GM19395 (cell line): ENCODE data around the gene EGFR.
A peak's percentile ranks its signal among the peaks of the same experiment; 100 is the strongest.

Experiments used
- ATAC-seq: cut with Tn5 transposase; IDR thresholded peaks from one replicate; pipeline ENCODE4 v1.9.1; 2021; ENCODE audit warnings: mild to moderate bottlenecking, moderate library complexity; ENCODE audit not compliant: unreplicated experiment

The EGFR gene

DNA sequence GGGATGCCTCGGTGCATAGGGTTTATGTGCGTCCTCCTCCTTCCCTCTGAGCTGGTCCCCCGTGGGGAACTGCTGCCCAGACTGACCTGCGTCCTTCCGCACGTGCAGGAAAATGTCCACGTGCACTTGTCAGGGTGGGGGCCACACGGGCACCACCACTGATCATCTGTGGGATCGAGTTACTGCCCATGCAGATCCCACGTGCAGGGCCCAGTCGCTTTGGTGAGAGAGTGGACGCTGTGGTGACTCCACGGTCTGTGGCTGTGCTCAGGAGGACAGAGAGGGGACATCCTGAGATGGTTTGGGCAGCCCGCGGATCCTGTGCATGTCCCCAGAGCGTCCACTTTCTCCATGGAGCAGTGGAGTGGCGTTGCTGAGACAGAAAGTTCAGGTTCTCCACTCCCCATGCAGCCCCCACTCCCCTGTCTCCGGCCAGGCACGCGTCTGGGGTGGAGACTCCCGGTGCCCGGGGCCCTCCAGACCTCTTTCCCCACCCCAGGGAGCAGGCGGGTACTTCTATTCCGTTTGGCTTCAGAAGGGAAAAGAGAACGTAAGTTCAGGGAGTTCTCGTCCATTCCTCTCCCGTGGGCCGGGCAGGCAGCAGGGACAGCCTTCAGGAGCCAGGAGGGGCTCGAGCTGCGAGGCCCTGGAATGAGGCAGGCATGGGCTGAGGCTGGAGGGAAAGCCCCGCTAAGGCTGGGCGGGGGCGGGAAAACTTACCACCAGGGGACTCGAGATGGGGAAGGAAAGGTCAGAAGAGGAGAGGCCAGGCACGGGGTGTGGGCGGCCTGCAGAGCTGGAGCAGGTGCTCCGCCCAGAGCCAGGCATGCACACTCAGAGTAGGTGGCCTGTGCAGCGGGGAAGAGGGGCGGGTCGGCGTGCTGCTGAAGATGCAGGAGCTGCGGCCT lies 59.9 kb downstream of the EGFR start:
- no peak for ATAC-seq

DNA sequence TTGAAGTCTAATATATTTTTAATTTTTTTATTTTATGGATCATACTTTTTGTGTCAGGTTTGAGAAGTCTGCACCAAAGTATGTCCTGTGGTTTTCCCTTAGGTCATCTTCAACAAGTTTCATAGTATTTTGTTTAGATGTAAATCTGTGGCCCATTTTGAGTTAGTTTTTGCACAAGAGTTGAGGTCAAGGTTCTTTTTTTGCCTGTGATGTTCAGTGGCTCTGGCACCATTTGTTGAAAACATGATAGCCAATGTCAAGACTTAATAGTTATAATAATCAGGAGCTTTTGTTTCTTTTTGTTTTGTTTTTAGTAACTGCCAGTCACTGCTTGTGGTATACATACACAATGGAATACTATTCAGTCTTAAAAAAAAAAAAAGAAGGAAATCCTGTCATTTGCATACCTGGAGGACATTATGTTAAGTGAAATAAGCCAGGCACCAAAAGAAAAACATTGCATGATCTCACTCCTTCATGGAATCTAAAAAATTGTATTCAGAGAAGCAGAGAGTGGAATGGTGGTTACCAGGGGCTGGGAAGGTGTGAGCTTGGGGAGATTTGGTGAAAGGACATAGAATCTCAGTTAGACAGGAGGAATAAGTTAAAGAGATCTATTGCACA lies 61.3 kb downstream of the EGFR start:
- ATAC-seq: no peak

DNA sequence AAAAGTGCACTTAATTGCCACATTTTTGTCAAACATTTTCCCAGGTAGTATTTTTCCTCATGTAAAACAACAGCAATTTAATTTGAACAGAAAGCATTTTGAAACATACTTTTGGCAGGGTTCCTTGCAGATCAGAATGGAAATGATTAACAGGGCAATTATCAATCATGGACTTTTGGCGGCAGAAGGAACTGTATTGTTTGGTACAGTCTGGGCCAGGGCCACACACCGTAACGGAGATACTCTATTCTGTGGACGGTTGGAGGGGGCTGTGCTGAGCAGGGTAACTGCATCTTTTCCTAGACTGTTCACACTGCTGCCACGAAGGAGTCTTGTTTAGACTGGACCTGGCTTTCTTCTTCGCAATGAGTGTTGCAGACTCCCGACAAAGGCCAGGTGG lies 62.3 kb downstream of the EGFR start:
- ATAC-seq: no peak

DNA sequence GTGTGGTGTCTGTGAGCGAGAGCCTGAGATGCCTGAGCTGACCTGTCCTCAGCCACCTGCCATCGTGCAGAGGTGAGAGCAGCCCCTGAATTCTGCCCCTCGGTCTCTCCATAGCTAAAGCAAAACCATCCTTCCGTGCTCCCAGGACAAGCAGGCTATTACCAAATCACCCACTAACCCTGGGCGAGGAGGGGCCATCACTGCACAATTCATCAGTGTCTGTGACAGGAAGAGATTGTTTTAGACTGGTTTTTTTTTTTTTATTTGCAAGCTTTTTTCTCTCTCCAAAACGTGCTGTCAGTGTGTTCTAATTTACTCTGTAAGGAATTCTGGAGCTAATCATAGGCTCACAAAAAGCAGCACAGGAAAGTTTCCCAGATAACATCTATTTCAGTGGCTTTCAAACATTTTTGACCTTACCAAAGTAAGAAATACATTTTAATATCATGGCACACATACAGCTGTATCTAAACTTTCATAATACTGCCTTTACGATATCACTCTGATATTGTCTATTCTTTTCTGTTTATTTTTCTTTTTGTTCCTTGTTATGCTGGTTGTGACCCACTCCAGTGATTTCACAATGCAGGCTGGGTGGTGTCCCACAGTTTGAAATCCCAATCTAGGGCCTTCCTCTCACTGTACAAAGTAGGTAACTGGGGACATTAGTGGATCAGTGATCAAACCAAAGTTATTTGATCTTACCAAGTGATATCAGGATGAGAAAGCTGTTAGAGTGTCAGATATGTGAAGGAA lies 62.8 kb downstream of the EGFR start:
- no peak for ATAC-seq

DNA sequence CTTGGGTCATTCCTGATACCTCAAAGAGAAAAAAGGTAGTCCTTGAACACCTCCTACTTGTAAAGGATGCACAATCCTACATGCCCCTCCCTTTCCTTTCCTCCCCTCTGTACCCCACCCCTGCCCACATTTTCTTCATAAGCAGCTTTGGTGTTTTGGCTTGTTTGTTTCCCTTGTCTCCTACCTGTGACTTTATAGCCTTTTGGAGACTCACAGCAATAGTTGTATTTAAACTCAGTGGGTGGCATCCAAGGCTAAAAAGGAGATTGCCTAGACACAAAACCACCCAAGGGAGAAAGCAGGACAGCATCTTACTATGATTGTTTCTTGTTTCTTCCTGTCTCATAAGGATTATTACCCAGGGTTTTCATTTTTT lies 63.4 kb downstream of the EGFR start:
- ATAC-seq: no peak

DNA sequence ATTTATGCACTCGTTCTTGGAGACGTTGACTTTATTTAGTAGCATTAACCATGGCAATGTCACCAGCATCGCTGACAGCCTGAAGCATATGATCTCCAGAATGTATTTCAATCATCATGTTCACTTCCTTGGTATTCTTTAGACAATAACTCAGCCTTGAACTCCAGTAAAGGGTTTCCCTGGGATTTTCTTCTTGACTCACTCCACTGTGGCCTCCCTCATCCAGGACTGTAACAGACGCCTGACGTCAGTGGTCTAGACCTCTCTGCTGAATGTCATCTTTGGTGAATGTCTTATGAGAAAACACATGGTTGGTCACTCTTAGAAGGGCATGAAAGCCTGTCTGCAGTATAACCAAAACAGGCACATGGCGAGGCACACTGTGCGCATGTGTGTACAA lies 64.4 kb downstream of the EGFR start:
- ATAC-seq: no peak

DNA sequence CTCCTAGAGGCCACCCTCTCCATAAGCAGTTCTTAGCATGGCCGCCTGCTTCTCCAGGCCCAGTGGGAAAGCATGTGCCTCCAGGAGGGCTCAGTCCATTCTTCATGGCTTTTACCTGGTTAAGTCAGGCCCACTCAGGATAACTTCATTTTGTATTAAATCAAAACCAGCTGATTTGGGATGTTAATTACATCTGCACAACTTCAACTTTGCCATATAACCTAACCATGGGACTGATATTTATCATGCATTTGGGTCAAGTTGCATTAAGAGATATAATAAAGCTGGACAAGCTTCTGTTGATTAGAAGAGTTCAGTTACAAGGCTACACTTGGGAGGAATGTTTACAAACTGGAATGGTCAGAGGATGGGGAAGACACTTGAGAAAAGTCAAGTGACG lies 65.5 kb downstream of the EGFR start:
- ATAC-seq: no peak

DNA sequence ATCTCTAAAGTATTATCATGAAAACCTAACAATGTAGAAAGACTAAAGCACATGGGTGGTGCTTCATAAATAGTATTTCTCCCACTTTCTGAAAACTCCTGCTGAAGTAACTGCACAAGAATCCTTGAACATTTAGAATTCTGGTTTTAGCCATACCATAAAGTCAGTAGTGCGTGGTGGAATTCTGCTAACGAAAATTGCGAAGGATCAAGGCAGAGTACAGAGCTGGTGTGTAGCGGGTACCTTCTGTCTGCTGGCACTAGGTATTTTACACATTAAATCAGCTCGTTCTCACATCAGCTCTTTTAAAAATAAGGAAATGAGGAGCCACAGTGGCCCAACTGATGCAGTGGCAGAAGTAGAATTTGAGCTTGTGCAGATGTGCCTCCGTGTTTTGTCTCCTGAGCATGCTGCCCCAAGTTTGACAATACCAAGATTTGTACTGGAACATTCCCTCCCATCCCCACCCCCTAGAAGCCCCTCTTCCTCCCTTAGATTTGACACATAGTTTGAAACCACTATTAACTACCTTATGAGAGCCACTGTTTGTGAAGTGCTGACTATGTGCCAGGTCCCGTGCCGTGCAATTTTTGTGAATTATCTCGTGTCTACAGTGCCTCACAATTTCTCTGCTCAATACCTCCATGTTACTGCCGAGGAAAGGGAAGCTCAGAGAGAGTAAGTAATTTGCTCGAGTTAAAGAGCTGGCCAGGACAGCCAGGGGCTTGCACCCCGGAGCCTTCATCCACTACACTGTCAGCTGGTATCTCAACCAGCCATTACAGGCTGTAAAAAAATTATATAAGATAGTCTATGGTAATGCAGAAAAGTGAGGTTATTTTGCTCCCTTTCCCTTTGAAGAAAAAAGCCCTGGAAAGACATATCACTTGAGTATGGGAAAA lies 66.9 kb downstream of the EGFR start:
- ATAC-seq: no peak

DNA sequence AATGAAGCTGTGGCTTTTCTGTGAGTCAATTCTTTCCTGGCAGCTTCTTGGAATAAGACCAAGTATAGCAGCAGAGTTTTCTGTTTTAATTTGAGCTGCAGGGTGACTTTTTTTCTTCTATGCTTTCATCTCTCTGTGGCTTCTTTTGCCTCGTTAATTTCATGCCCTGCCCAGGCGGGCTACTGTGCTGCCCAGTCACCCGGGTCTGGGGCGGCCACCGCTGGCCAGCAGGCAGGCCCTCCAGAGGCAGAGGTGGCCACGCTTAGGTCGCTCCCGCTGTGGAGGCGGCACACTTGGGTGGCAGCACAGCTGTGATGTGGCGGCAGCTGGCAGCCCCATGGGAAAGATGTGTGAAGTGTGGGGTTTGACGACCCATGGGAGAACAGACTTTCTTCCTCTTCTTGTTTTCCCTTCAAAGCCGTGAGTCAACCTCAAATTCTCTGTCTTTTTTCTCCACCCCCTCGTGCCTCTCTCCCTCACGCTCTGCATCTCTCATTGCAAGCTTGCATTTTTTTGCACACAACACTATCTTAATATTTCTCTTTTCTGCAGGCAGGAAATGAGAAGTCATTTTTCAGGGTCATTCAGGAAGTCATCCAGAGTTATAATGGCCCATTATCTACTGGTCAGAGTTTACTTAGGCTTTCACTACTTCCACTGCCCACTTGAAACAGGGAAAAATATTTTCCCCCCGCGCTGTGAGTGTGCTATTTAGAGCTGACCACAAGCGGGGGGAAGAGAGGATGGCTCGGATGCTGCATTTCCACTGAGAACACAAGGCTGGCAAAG lies 67.8 kb downstream of the EGFR start:
- peak; percentile 76 for ATAC-seq

DNA sequence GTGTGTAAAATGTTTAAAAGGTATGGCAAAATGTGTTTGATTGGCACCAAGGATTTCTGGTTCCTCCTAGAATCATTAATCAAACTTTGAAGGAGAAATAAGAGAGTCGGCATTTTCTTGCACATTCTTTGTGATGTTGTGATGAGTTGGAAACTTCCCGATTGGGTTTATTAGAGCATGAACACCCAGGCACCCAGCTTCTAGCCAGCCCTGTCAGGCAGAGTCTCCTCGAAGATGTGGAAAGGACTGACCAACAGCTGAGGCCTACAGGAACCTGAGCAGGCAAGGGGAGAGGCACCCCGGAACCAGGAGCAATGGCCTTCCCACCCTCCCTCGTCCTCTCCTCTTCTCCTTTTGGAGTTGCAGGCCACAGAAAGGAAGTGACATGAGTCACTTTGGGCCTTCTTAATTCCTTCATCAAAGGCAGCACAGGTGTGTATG lies 68.7 kb downstream of the EGFR start:
- ATAC-seq: no peak

DNA sequence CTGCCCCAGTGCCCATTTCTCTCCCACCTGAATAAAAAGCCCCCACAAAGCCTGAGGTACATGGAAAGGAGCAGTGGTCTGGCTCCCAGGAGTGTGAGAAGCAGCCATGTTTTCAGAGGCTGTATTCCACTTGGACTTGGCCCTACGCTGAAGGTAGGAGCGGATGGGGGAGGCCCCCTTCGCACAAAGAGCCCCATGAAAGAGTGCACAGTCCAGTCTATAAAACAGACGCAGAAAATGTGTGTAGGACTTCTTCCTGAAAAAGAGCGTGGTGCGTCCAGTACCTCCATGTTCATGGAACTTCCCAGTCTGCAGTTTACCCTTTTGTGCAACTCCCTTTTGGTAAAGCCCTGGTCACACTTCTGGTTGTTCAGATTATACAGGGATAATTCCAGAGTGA lies 69.3 kb downstream of the EGFR start:
- ATAC-seq: no peak

DNA sequence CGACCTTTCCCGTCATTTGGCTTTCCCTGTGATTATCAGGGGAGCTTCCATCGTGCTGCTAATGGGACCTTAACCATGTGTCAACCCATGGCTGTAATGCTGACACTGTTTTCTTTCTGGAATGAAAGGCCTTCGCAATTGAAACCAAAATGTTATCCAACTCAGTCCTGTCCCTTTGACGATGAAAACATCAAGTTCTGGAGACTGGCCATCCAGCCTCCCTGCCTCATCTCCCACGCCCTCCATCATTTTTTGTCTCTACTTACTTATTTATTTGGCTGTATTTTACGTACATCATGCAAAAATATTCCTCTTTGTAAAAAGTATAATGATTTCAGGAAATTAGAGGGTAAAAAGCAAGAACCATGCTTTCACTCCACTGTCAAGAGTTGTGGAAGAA lies 69.8 kb downstream of the EGFR start:
- no peak for ATAC-seq

DNA sequence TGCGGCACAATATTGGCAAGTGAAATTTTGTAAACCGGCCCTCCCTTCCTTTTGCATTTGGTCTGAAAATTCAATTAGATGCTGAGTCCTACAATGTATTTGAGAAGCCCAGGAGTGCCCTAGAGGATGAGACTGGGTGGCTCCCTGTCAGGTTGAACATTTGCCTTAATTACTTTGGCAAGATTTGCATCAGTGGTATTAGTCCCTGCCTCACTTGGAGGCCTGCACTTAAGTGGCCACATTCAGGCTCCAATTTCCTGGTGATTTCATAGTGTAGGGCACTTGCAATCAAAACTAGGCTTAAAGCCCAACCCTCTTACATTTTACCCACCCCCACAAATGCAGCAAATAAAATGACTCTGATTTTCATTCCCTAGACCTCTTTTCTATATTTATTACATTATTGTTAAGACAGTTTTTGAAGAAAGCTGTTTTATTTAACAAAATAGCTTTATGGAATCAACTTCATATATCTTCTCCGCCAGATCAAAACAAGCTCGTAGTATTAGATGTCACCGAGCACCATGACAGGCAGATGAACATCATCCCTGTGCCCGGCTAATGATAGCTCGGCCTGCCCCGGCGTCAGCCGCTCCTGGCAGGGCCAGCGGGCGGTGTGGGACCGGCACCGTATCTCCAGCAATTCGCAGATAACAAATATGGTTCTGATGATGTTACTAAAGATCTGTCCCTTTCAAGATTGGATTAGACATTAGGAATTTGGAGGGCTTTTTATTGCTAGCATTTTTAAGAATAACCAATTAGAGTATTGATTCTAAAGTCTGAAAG lies 73.6 kb downstream of the EGFR start:
- no peak for ATAC-seq

DNA sequence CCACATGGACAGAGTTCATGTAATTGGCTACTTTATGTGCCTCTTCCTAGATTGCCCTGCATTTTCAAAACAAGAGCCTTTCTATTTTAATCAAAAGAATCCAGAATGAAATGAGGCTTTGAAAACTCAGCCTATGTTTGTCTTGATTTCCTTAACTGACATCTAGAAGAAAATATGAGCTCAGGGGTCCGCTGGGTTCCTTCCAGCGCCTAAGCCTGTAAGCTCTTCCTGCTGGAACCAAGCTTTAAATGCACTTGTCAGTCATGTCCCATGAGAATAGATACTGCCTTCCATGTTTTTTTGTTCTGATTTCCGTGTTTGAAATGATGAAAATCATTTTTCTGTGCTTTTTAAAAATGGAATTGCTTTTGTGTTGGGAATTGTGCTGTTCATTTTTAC lies 74.2 kb downstream of the EGFR start:
- no peak for ATAC-seq

DNA sequence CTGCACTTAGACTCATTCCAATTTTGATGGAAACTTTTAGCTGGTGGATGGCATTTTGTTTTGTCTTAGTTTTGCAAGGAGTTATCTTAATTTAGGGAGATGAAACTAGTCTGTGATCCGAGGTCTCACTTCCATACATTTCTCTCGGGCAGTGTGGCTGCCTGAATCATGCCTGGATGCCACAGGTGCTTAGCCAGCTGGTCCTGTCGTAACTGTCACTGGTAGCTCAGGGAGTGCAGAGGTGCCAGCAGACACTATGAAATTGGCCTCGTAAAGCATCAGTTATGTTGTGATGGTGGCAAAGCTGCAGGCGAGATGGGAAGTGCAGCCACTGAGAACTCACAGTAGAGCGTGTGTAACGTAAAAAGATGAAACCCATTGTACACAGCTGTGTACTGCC lies 74.9 kb downstream of the EGFR start:
- ATAC-seq: no peak

DNA sequence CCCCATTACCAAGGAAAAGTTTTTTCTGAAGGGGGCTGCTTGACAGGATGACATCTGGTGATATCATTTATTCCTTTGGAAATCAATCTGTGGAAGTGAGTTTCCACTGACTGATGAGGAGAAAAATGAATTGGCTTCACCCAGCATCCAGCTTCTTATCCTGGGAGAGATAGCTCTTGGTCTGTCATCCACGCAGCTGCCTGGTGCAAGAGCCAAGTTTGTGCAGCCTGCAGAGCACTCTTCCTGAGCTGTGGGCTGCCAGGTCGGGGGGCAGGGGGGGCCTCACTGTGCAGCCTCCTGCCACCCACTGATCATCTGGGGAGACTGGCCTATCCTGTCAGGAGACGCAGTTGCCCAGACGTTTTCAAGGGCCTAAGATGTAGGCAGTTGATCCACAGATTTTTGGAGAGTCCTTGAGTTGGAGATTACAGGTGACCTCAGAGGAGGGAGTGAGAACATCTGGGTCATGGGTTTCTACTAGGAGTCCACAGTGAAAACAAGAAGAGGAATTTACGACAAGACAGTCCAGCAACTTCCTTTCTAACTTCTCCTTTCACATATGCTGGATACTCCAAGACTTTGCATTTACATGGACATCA lies 75.4 kb downstream of the EGFR start:
- ATAC-seq: no peak

DNA sequence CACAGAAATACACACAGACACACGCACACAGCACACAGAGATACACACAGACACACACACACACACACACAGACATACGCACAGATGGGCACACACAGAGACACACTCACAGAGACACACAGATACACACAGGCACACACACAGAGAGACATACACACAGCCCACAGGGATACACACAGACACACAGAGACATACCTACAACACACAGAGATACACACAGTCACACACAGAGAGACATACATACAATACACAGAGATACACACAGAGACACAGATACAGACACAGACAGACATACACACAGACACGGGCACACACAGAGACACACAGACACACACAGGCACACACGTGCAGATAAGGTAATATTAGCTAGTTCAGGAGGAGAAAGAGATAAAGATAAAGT lies 76.9 kb downstream of the EGFR start:
- ATAC-seq: no peak

DNA sequence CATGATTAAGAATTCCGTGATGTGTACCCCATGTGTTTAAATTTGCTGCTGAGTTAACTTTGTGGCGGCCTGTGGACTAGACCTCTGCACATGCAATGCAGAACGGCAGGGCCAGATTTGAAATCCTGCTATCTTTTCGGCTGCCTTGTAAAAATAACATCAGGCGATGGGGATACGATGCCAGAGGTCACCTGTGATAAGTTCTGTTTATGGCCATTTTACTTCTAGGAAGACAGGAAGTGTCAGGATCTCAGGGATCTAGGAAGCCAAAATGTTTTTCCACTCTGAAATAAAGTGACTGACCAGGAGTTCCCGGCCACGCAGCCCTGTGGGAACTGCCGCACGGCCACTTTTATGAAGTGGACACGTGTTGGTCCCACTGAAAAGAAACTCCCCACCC lies 77.5 kb downstream of the EGFR start:
- no peak for ATAC-seq

DNA sequence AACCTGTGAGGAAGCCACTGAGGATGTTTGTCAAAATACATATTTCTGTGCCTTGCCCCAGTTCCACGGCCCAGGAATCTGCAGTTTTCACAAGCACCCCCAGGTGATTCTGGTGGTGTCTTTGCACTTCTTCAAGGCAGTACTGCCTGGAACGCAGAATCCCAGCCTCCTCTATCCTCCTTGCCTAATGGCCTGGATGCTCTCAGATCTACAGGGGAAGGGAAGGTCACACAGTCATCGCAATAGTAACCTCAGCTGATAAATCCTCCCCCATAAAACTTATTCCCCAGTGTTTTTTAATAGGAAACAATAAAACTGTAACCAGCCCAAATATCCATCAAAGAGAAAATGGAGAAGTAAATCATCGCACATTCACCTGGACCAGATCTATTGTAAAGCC lies 78.3 kb downstream of the EGFR start:
- no peak for ATAC-seq
